NB4 (cell line): ENCODE measurements around the gene DNHD1.

Experiments used
- DNase-seq: peaks from one replicate; pipeline ENCODE4 v3.0.0; 2010; ENCODE audit warnings: low read depth
- H3K4me3 ChIP-seq: one replicate; pipeline ENCODE4 v1.5.1; 2011; ENCODE audit warnings: mild to moderate bottlenecking, low read depth, low read length, moderate library complexity
- MYC ChIP-seq: IDR thresholded peaks from 2 replicates; pipeline ENCODE4 v1.6.1; 2011; ENCODE audit warnings: low read depth, low read length
- POLR2A ChIP-seq: IDR thresholded peaks from 2 replicates; pipeline ENCODE4 v1.6.1; 2011; ENCODE audit warnings: mild to moderate bottlenecking; ENCODE audit not compliant: insufficient read length; ENCODE audit errors: extremely low read depth
- TF ChIP-seq, protein P1 (sequence below): IDR thresholded peaks from one replicate; pipeline ENCODE4 v1.5.1; 2012; ENCODE audit warnings: low read depth, low read length
- TF ChIP-seq, protein P2 (sequence below): IDR thresholded peaks from 2 replicates; pipeline ENCODE4 v1.6.1; 2011; ENCODE audit warnings: low read depth, low read length

Gene DNHD1

DNA sequence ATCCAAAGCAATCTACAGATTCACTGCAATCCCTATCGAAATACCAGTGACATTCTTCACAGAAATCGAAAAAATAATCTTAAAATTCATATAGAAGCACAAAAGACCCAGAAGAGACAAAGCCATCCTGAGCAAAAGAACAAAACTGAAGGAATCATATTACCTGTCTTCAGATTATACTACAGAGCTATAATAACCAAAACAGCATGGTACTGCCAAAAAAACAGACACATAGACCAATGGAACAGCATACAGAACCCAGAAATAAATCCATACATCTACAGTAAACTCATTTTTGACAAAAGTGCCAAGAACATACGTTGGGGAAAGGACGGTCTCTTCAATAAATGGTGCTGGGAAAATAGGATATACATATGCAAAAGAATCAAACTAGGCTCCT is 87.4 kb downstream of the DNHD1 start:
- no peak for TF ChIP-seq POLR2A
- TF ChIP-seq, protein P1, sequence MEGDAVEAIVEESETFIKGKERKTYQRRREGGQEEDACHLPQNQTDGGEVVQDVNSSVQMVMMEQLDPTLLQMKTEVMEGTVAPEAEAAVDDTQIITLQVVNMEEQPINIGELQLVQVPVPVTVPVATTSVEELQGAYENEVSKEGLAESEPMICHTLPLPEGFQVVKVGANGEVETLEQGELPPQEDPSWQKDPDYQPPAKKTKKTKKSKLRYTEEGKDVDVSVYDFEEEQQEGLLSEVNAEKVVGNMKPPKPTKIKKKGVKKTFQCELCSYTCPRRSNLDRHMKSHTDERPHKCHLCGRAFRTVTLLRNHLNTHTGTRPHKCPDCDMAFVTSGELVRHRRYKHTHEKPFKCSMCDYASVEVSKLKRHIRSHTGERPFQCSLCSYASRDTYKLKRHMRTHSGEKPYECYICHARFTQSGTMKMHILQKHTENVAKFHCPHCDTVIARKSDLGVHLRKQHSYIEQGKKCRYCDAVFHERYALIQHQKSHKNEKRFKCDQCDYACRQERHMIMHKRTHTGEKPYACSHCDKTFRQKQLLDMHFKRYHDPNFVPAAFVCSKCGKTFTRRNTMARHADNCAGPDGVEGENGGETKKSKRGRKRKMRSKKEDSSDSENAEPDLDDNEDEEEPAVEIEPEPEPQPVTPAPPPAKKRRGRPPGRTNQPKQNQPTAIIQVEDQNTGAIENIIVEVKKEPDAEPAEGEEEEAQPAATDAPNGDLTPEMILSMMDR = no peak
- no peak for TF ChIP-seq MYC
- TF ChIP-seq, protein P2, sequence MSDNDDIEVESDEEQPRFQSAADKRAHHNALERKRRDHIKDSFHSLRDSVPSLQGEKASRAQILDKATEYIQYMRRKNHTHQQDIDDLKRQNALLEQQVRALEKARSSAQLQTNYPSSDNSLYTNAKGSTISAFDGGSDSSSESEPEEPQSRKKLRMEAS = no peak

DNA sequence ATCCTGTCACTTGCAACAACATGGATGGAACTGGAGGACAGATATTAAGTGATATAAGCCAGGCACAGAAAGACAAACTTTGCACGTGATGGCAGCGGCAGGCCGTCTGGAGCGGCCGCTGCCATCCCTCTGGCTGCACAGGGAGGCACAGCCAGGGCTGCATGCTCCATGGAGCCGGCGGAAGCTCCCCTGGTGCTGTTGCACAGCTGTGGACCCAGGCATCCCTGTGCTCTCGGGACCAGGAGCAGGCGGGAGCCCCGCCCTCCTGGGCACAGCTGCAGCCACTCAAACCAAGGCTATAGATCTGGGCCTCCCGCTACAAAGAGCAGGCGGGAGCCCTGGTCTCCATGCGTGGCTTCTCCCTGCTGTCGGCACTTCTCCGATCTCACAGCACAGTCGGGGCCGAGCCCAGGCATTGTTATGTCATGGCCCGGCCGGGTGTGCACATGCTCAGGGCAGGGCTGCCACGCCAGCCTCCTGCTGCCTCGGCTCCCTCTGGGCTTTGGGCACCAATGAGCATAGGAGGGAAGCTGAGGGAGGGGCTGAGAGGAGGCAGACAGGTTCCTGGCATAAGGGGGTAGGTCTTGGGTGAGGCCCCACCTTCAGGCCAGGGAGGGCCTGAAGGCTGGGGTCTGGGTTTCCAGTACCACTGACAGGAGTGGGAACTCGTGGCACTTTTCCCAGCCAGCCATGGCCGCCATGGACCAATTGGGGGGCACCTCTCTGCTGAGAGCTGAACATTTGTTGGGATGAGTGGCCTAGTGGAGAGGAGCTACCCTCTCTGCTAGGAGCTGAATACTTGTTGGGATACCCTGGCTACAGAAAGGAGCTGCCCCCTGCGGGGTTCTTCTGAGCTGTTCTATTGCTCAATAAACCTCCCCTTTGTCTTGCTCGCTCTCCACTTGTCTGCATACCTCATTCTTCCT is 89.6 kb downstream of the DNHD1 start:
- H3K4me3 ChIP-seq = no peak overlapping the region
- no peak for DNase-seq
- no peak for TF ChIP-seq MYC
- TF ChIP-seq, protein P1 = no peak
- TF ChIP-seq, protein P2 = no peak
- TF ChIP-seq POLR2A = no peak

More for the DNA sequence above, 87.4 kb downstream of the DNHD1 start:
- no peak for DNase-seq
- H3K4me3 ChIP-seq = no peak overlapping the region

DNA sequence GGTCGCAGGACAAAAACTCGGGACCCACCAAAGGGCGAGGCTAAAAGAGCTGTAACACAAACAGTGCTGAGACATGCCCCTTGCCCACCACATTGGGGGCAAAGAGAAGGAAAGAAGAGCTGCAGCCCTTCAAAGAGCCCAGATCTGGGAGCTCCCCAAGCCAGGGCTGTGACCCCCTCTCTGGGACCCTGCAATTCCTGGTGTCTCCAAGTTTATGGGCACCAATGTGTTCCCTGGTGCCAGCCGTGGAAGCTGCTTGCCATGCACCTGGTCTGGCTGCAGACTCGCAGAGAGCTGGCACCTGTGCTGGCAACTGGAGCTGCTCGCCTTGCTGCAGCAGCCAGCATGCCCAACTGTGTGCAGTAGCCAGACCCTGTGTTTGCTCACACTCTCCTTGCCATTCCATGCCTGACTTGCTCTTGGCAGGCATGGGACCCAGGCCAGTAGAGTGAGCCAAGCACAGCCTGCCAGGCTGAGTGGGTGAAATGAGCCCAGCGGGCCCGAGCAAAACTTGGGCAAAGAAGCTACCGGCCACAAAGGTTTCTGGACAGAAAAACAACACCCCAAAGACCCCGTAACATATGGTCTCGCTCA is 90.4 kb downstream of the DNHD1 start:
- TF ChIP-seq, protein P2 = no peak
- TF ChIP-seq POLR2A = no peak
- no peak for TF ChIP-seq MYC
- TF ChIP-seq, protein P1 = no peak
- H3K4me3 ChIP-seq = no peak overlapping the region
- DNase-seq = no peak

DNA sequence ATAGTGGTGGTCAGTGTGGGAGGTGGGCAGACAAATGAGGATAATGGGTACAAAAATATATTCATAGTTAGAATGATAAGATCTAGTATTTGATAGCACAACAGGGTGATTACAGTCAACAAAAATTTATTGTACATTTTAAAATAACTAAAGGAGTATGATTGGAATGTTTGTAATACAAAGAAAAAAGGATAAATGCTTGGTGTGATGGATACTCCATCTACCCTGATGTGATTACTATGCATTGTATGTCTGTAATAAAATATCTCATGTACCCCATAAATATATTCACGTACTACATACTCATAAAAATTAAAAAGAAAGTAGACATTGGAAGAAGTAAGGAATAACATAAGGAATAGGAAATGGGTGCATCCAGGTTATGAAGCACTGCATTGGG is 90.9 kb downstream of the DNHD1 start:
- H3K4me3 ChIP-seq = no peak overlapping the region
- TF ChIP-seq, protein P2 = no peak
- TF ChIP-seq, protein P1 = no peak
- TF ChIP-seq MYC = no peak
- TF ChIP-seq POLR2A = no peak
- DNase-seq = no peak

DNA sequence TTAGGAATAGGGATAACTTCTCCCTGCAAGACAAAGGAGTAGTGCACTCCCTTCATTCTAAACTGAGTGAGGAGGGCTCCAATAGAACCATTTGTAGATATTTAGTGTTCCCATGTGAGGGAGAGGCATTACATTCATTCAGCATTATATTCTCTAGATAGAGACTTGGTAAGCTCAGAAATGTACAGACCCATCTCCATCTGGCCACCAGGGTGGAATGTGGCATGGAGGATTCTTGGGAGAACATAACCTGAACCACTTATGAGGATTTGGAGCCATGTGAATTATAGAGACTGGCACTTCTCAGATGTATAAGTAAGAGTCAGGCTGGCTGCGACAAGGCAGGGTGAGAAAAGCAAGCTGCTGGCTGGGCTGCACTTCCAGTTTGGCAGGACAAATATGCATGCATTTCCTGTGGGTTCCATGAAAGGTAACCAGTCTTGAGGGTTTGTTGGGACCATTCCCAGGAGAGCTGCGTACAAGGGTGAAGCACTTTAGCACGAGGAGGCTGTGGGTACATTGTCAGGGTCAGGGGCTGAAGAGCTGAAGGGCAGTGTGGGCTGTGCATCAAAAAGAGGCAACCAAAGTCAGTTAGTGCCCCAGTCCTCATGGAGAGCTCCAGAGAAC is 97.2 kb downstream of the DNHD1 start:
- DNase-seq = no peak
- H3K4me3 ChIP-seq = no peak overlapping the region
- TF ChIP-seq POLR2A (no peak), MYC (no peak)
- TF ChIP-seq, protein P2 = no peak
- TF ChIP-seq, protein P1 = no peak
